Measurements from ENCODE around the gene MYH9.
"Not testable (repeated sequence)": the region's sequence is repeated elsewhere in the genome, so short reads cannot be mapped to it uniquely, and the experiment has no call there.

The MYH9 gene

GRCh38 chr22:36267896-36268485, 119.8 kb downstream of the MYH9 start:
- no peak for DNase-seq (ENCODE audit: low spot score)

GRCh38 chr22:36267058-36267457, 120.7 kb downstream of the MYH9 start:
- TF ChIP-seq CTCF (IDR thresholded peaks at IDR 0.05; ENCODE audit: extremely low read depth, missing control alignments), result no peak
- DNase-seq (ENCODE audit: low spot score), result no peak

More at GRCh38 chr22:36267896-36268485, 119.8 kb downstream of the MYH9 start:
- no peak for TF ChIP-seq CTCF (IDR thresholded peaks at IDR 0.05; ENCODE audit: extremely low read depth, missing control alignments)

DNA sequence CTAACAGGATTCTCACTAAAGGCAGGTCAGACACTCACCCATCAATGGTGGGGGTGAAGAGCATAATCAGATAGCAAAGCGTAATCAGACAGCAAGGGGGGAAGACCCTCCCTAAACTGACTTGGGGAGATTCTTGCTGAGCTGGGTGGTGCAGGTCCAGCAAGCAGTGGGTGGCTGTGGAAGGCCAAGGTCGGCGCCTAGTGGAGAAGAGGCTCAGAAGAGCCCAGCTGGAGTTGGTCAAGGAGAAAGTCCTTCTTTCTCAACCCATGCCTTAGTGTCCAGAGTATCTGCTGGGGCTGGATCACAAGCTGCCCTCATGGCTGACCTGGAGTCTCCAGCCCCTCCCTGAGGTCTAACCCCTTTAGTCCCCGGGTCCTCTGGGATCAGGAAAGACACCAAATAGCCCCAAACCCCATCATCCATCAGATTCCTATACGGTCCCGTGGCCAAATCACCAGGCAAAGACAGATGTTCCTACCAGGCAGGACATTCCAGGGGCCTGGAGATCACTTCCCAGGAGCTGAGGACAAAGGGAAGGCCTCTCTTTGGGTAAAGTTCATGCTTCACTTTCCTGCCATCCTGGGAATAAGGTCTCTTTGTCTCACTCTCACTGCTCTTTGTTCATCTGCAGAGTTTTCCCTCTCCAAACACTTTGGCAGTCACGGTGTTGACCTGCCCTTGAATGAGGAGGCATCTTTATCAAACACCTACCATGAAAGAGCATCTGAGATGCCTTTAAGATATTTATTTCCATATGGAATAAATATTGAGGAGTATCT, 123.7 kb downstream of the MYH9 start:
- DNase-seq (ENCODE audit: low spot score), result not testable (repeated sequence)

DNA sequence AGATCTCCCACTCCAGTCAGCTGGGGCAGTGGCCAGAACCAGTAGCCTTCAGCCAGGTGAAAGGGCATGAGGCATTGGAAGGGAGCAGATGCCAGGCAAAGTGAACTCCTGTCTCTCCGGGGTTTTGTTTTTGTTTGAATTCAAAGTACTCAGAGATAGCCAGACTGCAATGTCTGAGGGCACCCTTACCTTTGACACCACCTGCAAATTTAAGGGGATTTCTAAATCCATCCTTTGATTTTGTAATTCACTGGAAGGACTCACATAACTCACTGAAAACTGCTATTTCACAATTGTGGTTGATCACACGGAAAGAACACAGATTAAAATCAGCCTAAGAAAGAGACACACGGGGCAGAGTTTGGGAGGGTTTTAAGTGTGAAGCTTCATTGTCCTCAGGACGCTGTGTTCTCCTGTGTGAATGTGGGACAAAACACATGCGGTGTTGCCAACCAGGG, 124.5 kb downstream of the MYH9 start:
- not testable (repeated sequence) for DNase-seq (ENCODE audit: low spot score)

GRCh38 chr22:36262307-36262706, 125.5 kb downstream of the MYH9 start:
- not testable (repeated sequence) for DNase-seq (ENCODE audit: low spot score)

DNA sequence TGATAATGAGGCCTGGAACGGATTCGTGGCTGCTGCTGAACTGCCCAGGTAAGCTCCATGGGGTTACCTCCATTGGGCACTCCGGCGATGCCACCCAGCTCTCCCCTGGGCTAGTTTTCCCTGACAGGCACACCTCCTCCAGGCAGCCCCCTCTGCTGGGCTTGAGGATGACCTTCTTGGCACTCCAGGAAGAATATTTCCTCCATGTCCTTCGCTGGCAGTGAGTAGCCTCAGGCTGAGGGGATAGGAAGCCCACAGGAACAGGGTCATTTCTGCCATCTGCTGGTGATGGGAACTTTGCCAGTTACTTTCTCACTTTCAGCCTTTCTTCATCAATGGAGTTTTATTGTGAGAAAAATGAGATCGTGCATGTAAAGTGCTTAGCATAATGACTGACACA, 126.1 kb downstream of the MYH9 start:
- DNase-seq (ENCODE audit: low spot score), result not testable (repeated sequence)

DNA sequence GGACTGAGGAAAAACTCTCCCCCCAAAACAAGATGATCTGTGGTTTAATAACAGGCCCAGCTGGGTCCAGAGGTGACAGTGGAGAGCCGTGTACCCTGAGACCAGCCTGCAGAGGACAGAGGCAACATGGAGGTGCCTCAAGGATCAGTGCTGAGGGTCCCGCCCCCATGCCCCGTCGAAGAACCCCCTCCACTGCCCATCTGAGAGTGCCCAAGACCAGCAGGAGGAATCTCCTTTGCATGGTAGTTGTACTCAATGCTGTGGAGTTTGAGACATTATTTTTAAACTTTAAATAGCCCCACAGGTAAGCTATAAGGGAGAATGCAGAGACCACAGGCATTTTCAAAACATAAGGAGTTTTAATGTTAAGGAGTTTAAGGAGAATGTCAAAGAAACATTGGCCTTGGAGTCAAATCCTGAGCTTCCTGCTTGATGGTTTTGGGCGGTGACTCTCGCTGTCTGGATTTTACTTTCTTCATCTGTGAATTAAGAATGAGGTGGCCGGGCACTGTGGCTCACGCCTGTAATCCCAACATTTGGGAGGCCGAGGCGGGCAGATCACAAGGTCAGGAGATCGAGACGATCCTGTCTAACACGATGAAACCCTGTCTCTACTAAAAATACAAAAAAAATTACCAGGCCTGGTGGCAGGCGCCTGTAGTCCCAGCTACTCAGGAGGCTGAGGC, 128.0 kb downstream of the MYH9 start:
- DNase-seq (ENCODE audit: low spot score), result no peak
- TF ChIP-seq CTCF (IDR thresholded peaks at IDR 0.05; ENCODE audit: extremely low read depth, missing control alignments), result no peak

DNA sequence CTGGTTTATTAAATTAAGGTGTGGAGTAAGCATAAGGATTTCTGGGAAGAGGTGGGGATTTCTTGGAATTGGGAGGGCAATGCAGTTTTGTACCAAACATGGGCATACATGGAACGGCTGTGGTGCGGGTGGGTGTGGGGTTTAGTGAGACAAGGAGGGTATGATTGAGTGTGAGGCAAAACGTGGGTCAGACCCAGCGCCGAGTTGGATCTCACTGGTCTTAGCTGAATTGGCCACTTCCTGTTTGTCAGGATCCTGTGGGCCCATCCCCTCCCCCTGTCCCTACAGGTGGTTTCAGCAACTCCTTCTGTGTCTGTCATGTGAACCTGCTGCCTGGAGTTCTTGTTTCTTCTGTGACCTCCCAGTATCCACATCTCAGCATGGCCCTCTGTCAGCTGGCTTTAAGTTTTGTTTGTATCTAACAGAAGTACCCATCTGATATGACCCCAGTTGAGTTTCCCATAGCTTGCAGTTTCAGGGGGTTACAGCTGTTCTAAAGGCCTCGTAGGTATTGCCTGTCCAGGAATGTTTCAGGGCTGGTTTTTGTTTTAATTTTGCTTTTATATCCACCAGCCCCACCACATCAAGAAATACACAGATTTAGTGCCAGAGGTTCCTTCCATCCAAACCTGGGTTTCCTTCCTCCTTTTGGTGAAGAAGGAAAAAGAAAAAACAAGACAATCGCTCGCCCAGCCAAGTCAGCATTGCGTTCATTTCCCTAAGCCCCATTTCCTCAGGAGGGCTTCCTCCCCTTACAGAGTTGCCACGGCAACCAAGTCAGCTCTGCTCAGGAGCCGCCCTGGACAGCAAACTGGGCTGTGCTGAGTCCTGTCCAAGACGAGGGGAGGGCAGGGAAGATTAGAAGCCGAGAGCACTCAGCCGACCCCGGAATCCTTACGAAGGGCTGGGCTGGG, 128.8 kb downstream of the MYH9 start:
- TF ChIP-seq CTCF (IDR thresholded peaks at IDR 0.05; ENCODE audit: extremely low read depth, missing control alignments), result no peak
- peak; percentile 46 for DNase-seq (ENCODE audit: low spot score)

All from GM20000 (cell line).